Upper lobe of left lung (tissue), 6 donors: ENCODE measurements around the gene PDS5B. TPM values are rescaled to one million over a fixed set of nuclear protein-coding genes. Genes with fewer than 3 reads are reported as not detected.

Source experiments
- ATAC-seq, 2 donors: fragments of 200-7000 bp; cut with Tn5 transposase; one replicate each; pipeline ENCODE4 v1.9.1; 2022; ENCODE audit warnings: mild to moderate bottlenecking in 2 of 2, moderate library complexity in 2 of 2; ENCODE audit not compliant: low FRiP score in 2 of 2
- DNase-seq, 2 donors: peaks; one replicate each; pipeline ENCODE4 v3.0.0-alpha.2; 2019 to 2020
- H3K27ac ChIP-seq, 4 donors: fragments of 200-600 bp; sonication (generic); one replicate each; pipeline ENCODE4 v1.5.1; 2016 to 2019
- H3K27me3 ChIP-seq, 4 donors: fragments of 200-600 bp; sonication (generic); one replicate each; pipeline ENCODE4 v1.5.1; 2017 to 2019
- H3K36me3 ChIP-seq, 4 donors: fragments of 200-600 bp; sonication (generic); one replicate each; pipeline ENCODE4 v1.5.1; 2016 to 2019
- H3K4me1 ChIP-seq, 4 donors: fragments of 200-600 bp; sonication (generic); one replicate each; pipeline ENCODE4 v1.5.1; 2018 to 2019
- H3K4me3 ChIP-seq, 4 donors: fragments of 200-600 bp; sonication (generic); one replicate each; pipeline ENCODE4 v1.5.1; 2017 to 2019; ENCODE audit warnings: mild to moderate bottlenecking in 2 of 4, moderate library complexity in 1 of 4
- H3K9me3 ChIP-seq, 4 donors: fragments of 200-600 bp; sonication (generic); one replicate each; pipeline ENCODE4 v1.5.1; 2018 to 2019
- CTCF ChIP-seq, 6 experiments: fragments of 450-650 bp in 4 of 6; fragments of 200-600 bp in 2 of 6; sonication (generic) in 2 of 6; IDR thresholded peaks; one replicate each; pipeline ENCODE4 v1.5.1; 2016 to 2019; ENCODE audit warnings: antibody characterized with exemption in 6 of 6
- EP300 ChIP-seq, 4 donors: sonication (generic); formaldehyde crosslinking; IDR thresholded peaks; one replicate each; pipeline ENCODE4 v1.5.1; 2017; ENCODE audit warnings: antibody characterized with exemption in 4 of 4, control low read depth in 2 of 4
- POLR2A ChIP-seq, 4 donors: fragments of 450-650 bp; IDR thresholded peaks; one replicate each; pipeline ENCODE4 v1.5.1; 2016 to 2017; ENCODE audit warnings: antibody characterized with exemption in 4 of 4, mild to moderate bottlenecking in 2 of 4
- POLR2AphosphoS5 ChIP-seq, 2 donors: sonication (generic); formaldehyde crosslinking; IDR thresholded peaks; one replicate each; pipeline ENCODE4 v1.5.1; 2017; ENCODE audit warnings: antibody characterized with exemption in 2 of 2
- WGBS, 2 donors: methylation state at CpG; one replicate each; pipeline ENCODE4 v1.1.5; 2017 to 2018; 5-methylcytosine and 5-hydroxymethylcytosine counted together
- total RNA-seq, 6 donors: library from RNA; depleted of rRNA in 4 of 6; stranded (reverse); fragments of >200 nt in 4 of 6; gene quantifications; one replicate each; pipeline versions ENCODE4 v1.1.0 to v1.2.1, GENCODE V29; 2016 to 2021
- donor health status: DM: no; HTN: no; CAD: no; lungs with moderate emphysema.
- donor health status: DM: no; HTN: yes; CAD: no; lungs with severe emphysema.

PDS5B gene, protein sequence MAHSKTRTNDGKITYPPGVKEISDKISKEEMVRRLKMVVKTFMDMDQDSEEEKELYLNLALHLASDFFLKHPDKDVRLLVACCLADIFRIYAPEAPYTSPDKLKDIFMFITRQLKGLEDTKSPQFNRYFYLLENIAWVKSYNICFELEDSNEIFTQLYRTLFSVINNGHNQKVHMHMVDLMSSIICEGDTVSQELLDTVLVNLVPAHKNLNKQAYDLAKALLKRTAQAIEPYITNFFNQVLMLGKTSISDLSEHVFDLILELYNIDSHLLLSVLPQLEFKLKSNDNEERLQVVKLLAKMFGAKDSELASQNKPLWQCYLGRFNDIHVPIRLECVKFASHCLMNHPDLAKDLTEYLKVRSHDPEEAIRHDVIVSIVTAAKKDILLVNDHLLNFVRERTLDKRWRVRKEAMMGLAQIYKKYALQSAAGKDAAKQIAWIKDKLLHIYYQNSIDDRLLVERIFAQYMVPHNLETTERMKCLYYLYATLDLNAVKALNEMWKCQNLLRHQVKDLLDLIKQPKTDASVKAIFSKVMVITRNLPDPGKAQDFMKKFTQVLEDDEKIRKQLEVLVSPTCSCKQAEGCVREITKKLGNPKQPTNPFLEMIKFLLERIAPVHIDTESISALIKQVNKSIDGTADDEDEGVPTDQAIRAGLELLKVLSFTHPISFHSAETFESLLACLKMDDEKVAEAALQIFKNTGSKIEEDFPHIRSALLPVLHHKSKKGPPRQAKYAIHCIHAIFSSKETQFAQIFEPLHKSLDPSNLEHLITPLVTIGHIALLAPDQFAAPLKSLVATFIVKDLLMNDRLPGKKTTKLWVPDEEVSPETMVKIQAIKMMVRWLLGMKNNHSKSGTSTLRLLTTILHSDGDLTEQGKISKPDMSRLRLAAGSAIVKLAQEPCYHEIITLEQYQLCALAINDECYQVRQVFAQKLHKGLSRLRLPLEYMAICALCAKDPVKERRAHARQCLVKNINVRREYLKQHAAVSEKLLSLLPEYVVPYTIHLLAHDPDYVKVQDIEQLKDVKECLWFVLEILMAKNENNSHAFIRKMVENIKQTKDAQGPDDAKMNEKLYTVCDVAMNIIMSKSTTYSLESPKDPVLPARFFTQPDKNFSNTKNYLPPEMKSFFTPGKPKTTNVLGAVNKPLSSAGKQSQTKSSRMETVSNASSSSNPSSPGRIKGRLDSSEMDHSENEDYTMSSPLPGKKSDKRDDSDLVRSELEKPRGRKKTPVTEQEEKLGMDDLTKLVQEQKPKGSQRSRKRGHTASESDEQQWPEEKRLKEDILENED (N-terminal part only)
- total RNA-seq: 10 to 100 TPM; 26.0 to 84.3 (median 43.3) TPM

DNA sequence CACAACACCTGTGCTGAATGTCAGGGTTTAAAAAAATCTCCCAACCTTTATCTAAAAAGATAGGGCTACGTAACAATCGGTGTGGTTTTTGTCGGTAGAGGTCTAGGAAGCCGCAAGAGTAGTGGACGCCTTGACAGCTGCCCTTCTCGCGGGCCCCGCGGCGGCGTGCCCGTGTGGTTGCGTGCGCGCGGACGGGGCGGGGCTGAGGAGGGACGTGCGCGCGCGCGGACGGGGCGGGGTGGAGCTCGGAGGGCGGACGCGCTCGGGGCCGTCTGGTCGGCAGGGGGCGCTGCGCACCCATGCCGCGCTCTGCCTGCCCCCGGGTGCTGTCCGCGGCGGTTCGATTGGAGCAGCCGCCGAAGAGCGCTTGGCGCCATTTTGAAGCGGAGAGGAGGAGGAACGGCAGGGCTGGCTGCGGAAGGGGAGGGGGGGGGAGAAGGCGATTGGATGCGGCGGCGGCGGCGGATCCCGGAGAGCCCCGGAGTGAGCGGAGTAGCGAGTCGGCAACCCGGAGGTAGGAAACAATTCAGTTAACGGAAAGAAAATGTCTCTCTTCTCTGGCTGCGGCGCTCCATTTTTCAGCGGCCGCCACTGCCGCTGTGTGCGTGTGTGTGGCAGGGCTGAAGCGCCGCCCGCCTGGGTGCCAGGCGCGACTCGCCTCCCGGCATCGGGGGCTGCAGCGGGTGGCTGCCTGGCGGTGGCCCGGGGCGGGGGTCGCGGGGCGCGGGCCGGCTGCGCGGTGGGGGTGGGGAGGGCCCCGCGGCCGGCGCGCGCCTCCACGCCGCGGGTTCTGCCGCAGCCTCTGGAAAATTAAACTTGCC, at the start of gene PDS5B:
Gene PDS5B (plus strand): TSS at position 373 of the 821 bp plus-strand sequence. CDS start 62,321 bp downstream, outside the sequence.
- Histone ChIP-seq H3K36me3 (no peaks in the 10 kb centered on the region), H3K27ac (peak within 1 kb of the TSS; percentile 88 to 99 (median 94)), H3K27me3 (no peaks in the 10 kb centered on the region), H3K4me3 (peak within 1 kb of the TSS; percentile 68 to 95 (median 85)), H3K4me1 (peaks cover 11 to 32% (median 29%) of the 10 kb centered on the region in 4 donors), H3K9me3 (no peaks in the 10 kb centered on the region)
- WGBS, 2 donors: 0% methylated on average over 21 to 56 of the region's 97 CpGs
- peak; percentile 97 to 99 for DNase-seq
- ATAC-seq: peak; percentile 99 to 100
- TF ChIP-seq EP300 (IDR thresholded peaks at IDR 0.05) (no peak), POLR2AphosphoS5 (IDR thresholded peaks at IDR 0.05) (peak; percentile 58 to 79), POLR2A (IDR thresholded peaks at IDR 0.05) (peak in 3 of 4 donors; percentile 50 to 74 (median 56)), CTCF (IDR thresholded peaks at IDR 0.05) (peak; percentile 96 to 100 (median 100))

DNA sequence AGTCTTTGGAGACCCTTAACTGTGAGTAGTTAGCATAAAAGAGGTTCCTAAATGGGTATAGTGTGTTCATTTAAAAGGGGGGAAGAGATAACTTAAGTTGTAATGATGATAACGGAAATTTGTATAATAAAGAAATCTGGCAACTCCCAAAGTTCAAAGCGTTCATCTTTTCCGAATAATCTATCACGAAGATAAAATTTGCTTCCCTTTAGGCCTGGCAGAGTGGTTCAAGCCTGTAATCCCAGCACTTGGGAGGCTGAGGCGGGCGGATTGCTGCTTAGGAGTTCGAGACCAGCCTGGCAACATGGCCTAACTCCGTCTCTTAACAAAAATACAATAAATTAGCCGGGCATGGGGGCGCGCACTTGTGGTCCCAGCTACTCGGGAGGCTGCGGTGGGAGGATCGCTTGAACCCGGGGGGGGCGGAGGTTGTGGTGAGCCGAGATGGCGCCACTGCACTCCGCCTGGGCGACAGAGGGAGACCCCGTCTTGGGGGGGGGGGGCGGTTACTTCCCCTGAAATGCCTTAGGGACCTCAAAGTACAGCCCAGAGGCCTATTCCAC, 48.6 kb upstream of the PDS5B start:
- DNase-seq: peak; percentile 36 to 83
- H3K4me3 ChIP-seq: peak overlapping the region; percentile 40 to 77 (median 60)
- no peaks in the 10 kb centered on the region for H3K27me3 ChIP-seq
- H3K27ac ChIP-seq: peak overlapping the region; percentile 93 to 96 (median 95)
- no peak for TF ChIP-seq POLR2AphosphoS5 (IDR thresholded peaks at IDR 0.05)
- no peak for TF ChIP-seq POLR2A (IDR thresholded peaks at IDR 0.05)
- no peak for TF ChIP-seq EP300 (IDR thresholded peaks at IDR 0.05)
- TF ChIP-seq CTCF (IDR thresholded peaks at IDR 0.05): no peak
- H3K36me3 ChIP-seq: peaks cover 0 to 15% (median 3%) of the 10 kb centered on the region in 4 donors
- no peaks in the 10 kb centered on the region for H3K9me3 ChIP-seq
- 28 to 34% methylated on average over 13 to 20 of the region's 22 CpGs for WGBS, 2 donors
- peak; percentile 38 to 44 for ATAC-seq
- peaks cover 44 to 48% (median 46%) of the 10 kb centered on the region in 4 donors for H3K4me1 ChIP-seq

DNA sequence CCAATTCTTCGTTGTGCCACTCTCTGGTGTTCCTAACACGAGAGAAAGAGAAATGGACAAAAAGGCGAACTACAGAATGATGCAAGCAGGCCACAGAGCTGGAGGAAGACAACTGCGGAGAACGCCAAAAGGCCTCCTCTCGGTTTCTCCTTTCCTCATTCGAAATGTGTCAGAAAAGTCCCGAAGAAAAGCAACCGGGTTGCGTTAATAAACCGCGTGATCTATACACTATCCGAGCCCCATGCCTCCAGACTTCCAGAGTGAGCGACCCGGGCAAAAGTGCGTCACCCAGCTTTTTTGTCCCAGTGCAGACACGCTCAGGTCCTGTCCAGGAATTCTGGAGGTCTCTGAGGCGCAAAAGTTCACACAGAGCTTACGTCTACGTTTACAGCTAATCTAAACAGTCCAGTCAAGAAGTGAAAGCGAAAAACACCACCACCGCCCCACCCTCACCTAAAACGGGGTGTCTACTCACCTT, 48.1 kb upstream of the PDS5B start:
- DNase-seq (peak in 1 of 2 donors; percentile 41), ATAC-seq (peak; percentile 70 to 84)
- H3K36me3 ChIP-seq: peaks cover 0 to 15% (median 3%) of the 10 kb centered on the region in 4 donors
- peak overlapping the region; percentile 93 to 96 (median 95) for H3K27ac ChIP-seq
- TF ChIP-seq POLR2A (IDR thresholded peaks at IDR 0.05) (no peak), CTCF (IDR thresholded peaks at IDR 0.05) (no peak), POLR2AphosphoS5 (IDR thresholded peaks at IDR 0.05) (no peak), EP300 (IDR thresholded peaks at IDR 0.05) (no peak)
- 1% methylated on average over 17 to 23 of the region's 23 CpGs for WGBS, 2 donors
- H3K27me3 ChIP-seq: no peaks in the 10 kb centered on the region
- H3K9me3 ChIP-seq: no peaks in the 10 kb centered on the region
- peak overlapping the region; percentile 40 to 77 (median 60) for H3K4me3 ChIP-seq
- peaks cover 40 to 45% (median 41%) of the 10 kb centered on the region in 4 donors for H3K4me1 ChIP-seq
